Naive thymus-derived CD4-positive, alpha-beta T cell (primary cell): Measurements from ENCODE around the gene FN3KRP. TPM values are rescaled to one million over a fixed set of nuclear protein-coding genes. Genes with fewer than 3 reads are reported as not detected.
"Not testable (repeated sequence)": the region's sequence is repeated elsewhere in the genome, so short reads cannot be mapped to it uniquely, and the experiment has no call there.

Experiments used
- ATAC-seq: fragments of 150-1000 bp; cut with Tn5 transposase; 2 replicates; pipeline ENCODE4 v1.10.0; 2021; ENCODE audit warnings: mild to moderate bottlenecking, moderate library complexity
- CTCF ChIA-PET: fragments of 350-600 bp; sonication (Branson Sonifier 250); formaldehyde crosslinking; loops from one replicate; lab custom pipeline; 2021; ENCODE audit warnings: antibody characterized with exemption; lab: Charles Lee
- POLR2A ChIA-PET: fragments of 350-600 bp; sonication (Branson Sonifier 250); formaldehyde crosslinking; loops from one replicate; lab custom pipeline; 2021; ENCODE audit warnings: antibody characterized with exemption, inconsistent platforms; lab: Charles Lee
- DNase-seq, 9 donors: peaks; one replicate each; pipeline versions ENCODE4 v3.0.0 to v3.0.0-alpha.2; 2020 to 2022; ENCODE audit warnings: mixed read lengths in 1 of 9
- H3K27ac ChIP-seq: one replicate; pipeline ENCODE4 v1.7.0; 2013; ENCODE audit warnings: mild to moderate bottlenecking, low read depth, low read length, moderate library complexity
- H3K27me3 ChIP-seq, 2 donors: one replicate each; pipeline ENCODE4 v1.7.0; 2013; ENCODE audit warnings: low read length in 2 of 2, mild to moderate bottlenecking in 2 of 2, moderate library complexity in 2 of 2; ENCODE audit not compliant: control insufficient read depth in 2 of 2, insufficient read depth in 2 of 2
- H3K36me3 ChIP-seq, 3 experiments: 1 replicate in 2 of 3; 2 replicates in 1 of 3; pipeline ENCODE4 v1.7.0; 2013; ENCODE audit warnings: low read length in 3 of 3, mild to moderate bottlenecking in 3 of 3, moderate library complexity in 1 of 3; ENCODE audit not compliant: insufficient read depth in 3 of 3, control insufficient read depth in 2 of 3
- H3K4me1 ChIP-seq, 2 donors: one replicate each; pipeline ENCODE4 v1.7.0; 2013; ENCODE audit warnings: low read length in 2 of 2, mild to moderate bottlenecking in 2 of 2, moderate library complexity in 1 of 2; ENCODE audit not compliant: control insufficient read depth in 2 of 2, insufficient read depth in 2 of 2
- H3K4me3 ChIP-seq: 2 replicates; pipeline ENCODE4 v1.7.0; 2013; ENCODE audit warnings: mild to moderate bottlenecking, low read length
- H3K9me3 ChIP-seq, 3 experiments: 1 replicate in 2 of 3; 2 replicates in 1 of 3; pipeline ENCODE4 v1.7.0; 2013; ENCODE audit warnings: low read length in 3 of 3; ENCODE audit not compliant: control insufficient read depth in 2 of 3
- H3K27ac Mint-ChIP-seq, 9 donors: one replicate each; pipeline ENCODE4 v1.8.0; 2020 to 2022; ENCODE audit warnings: mixed read lengths in 9 of 9, mild to moderate bottlenecking in 8 of 9, moderate library complexity in 5 of 9, inconsistent platforms in 2 of 9
- H3K27me3 Mint-ChIP-seq, 5 donors: one replicate each; pipeline ENCODE4 v1.8.0; 2021 to 2022; ENCODE audit warnings: mixed read lengths in 5 of 5, mild to moderate bottlenecking in 1 of 5
- H3K36me3 Mint-ChIP-seq, 5 donors: one replicate each; pipeline ENCODE4 v1.8.0; 2020 to 2022; ENCODE audit warnings: mixed read lengths in 5 of 5, mild to moderate bottlenecking in 3 of 5, inconsistent platforms in 1 of 5
- H3K4me1 Mint-ChIP-seq, 7 donors: one replicate each; pipeline ENCODE4 v1.8.0; 2020 to 2022; ENCODE audit warnings: mixed read lengths in 7 of 7, mild to moderate bottlenecking in 3 of 7, inconsistent platforms in 1 of 7
- H3K4me3 Mint-ChIP-seq, 10 donors: one replicate each; pipeline ENCODE4 v1.8.0; 2020 to 2022; ENCODE audit warnings: mild to moderate bottlenecking in 10 of 10, mixed read lengths in 10 of 10, moderate library complexity in 6 of 10, inconsistent platforms in 2 of 10
- H3K9me3 Mint-ChIP-seq, 11 donors: one replicate each; pipeline ENCODE4 v1.8.0; 2020 to 2022; ENCODE audit warnings: mixed read lengths in 11 of 11, mild to moderate bottlenecking in 4 of 11, inconsistent platforms in 1 of 11, moderate library complexity in 1 of 11
- intact Hi-C, 2 donors: fragments of 100-400 bp; cut with micrococcal nuclease; formaldehyde crosslinking; loops; one replicate each; pipeline ENCODE4 v1.15.1; 2023
- polyA plus RNA-seq, 2 donors: library from polyadenylated mRNA; unstranded; fragments of 300-500 nt; fragmentation: Illumina TruSeq; gene quantifications; one replicate each; pipeline ENCODE4 v1.2.3, GENCODE V29; 2021
- total RNA-seq, 6 experiments: library from RNA in 5 of 6; stranded (reverse) in 5 of 6; gene quantifications; 1 replicate in 5 of 6; 2 replicates in 1 of 6; pipeline ENCODE4 v1.2.3 and lab custom pipeline; 2021 to 2026

Gene FN3KRP
- total and polyA plus RNA-seq, 7 experiments from 2014 or later = 29.9 to 38.7 (median 33.4) TPM

GRCh38 chr17:82740906-82741759, 24.6 kb downstream of the FN3KRP start:
- no peaks in the 10 kb centered on the region for H3K27me3 Mint-ChIP-seq
- DNase-seq = no peak
- no peak for ATAC-seq
- peaks cover 5 to 31% (median 9%) of the 10 kb centered on the region in 11 donors for H3K9me3 Mint-ChIP-seq
- peaks cover 11 to 37% (median 32%) of the 10 kb centered on the region in 5 donors for H3K36me3 Mint-ChIP-seq
- Histone ChIP-seq H3K27me3 (no peaks in the 10 kb centered on the region), H3K27ac (no peak overlapping the region), H3K4me3 (no peak overlapping the region), H3K4me1 (no peaks in the 10 kb centered on the region), H3K9me3 (peaks cover 0 to 12% (median 0%) of the 10 kb centered on the region in 3 experiments), H3K36me3 (peaks cover 0 to 17% (median 0%) of the 10 kb centered on the region in 3 experiments)
- ChIA-PET POLR2A (interaction anchor here (1.2 kb wide), 1 partner anchor 24 kb away, joined by 3 read pairs; the partner anchor contains the start of gene FN3KRP), CTCF (no interaction called here)
- H3K4me3 Mint-ChIP-seq = no peak overlapping the region
- peaks cover 0 to 4% (median 2%) of the 10 kb centered on the region in 7 donors for H3K4me1 Mint-ChIP-seq
- intact Hi-C loops = no loop called here
- H3K27ac Mint-ChIP-seq = peak overlapping the region in 1 of 9 donors; percentile 38

- Histone ChIP-seq H3K9me3 (peaks cover 0 to 12% (median 0%) of the 10 kb centered on the region in 3 experiments), H3K27me3 (no peaks in the 10 kb centered on the region), H3K4me3 (no peak overlapping the region), H3K27ac (no peak overlapping the region), H3K36me3 (peaks cover 0 to 17% (median 0%) of the 10 kb centered on the region in 3 experiments), H3K4me1 (no peaks in the 10 kb centered on the region)
- ChIA-PET CTCF (no interaction called here), POLR2A (no interaction called here)
- H3K4me3 Mint-ChIP-seq = no peak overlapping the region
- no peaks in the 10 kb centered on the region for H3K27me3 Mint-ChIP-seq
- H3K27ac Mint-ChIP-seq = no peak overlapping the region
- DNase-seq = no peak
- peaks cover 7 to 47% (median 14%) of the 10 kb centered on the region in 11 donors for H3K9me3 Mint-ChIP-seq
- ATAC-seq = no peak
- H3K4me1 Mint-ChIP-seq = no peaks in the 10 kb centered on the region
- peaks cover 11 to 34% (median 30%) of the 10 kb centered on the region in 5 donors for H3K36me3 Mint-ChIP-seq
- intact Hi-C loops = no loop called here
These were observed 27.1 kb downstream of the FN3KRP start for GRCh38 chr17:82743344-82744219.

GRCh38 chr17:82744736-82745135, 28.2 kb downstream of the FN3KRP start:
- H3K27me3 ChIP-seq, H3K4me1 Mint-ChIP-seq, intact Hi-C loops, ATAC-seq, DNase-seq, CTCF ChIA-PET, H3K27ac ChIP-seq, H3K4me3 ChIP-seq, H3K27me3 Mint-ChIP-seq, POLR2A ChIA-PET, H3K27ac Mint-ChIP-seq, H3K4me1 ChIP-seq, H3K4me3 Mint-ChIP-seq: not testable (repeated sequence)
- Mint-ChIP-seq H3K36me3 (peaks cover 11 to 32% (median 28%) of the 10 kb centered on the region in 5 donors), H3K9me3 (peaks cover 7 to 49% (median 14%) of the 10 kb centered on the region in 11 donors)
- Histone ChIP-seq H3K9me3 (peaks cover 0 to 12% (median 0%) of the 10 kb centered on the region in 3 experiments), H3K36me3 (peaks cover 0 to 17% (median 0%) of the 10 kb centered on the region in 3 experiments)

- intact Hi-C loops = no loop called here
- H3K27ac Mint-ChIP-seq = no peak overlapping the region
- Histone ChIP-seq H3K4me1 (no peaks in the 10 kb centered on the region), H3K36me3 (peaks cover 0 to 12% (median 0%) of the 10 kb centered on the region in 3 experiments), H3K27me3 (no peaks in the 10 kb centered on the region), H3K9me3 (peaks cover 0 to 8% (median 0%) of the 10 kb centered on the region in 3 experiments), H3K27ac (no peak overlapping the region), H3K4me3 (no peak overlapping the region)
- H3K27me3 Mint-ChIP-seq = no peaks in the 10 kb centered on the region
- ATAC-seq (no peak), DNase-seq (no peak)
- POLR2A ChIA-PET = no interaction called here
- CTCF ChIA-PET = no interaction called here
- peaks cover 7 to 43% (median 12%) of the 10 kb centered on the region in 11 donors for H3K9me3 Mint-ChIP-seq
- H3K4me1 Mint-ChIP-seq = no peaks in the 10 kb centered on the region
- peaks cover 11 to 25% (median 20%) of the 10 kb centered on the region in 5 donors for H3K36me3 Mint-ChIP-seq
- no peak overlapping the region for H3K4me3 Mint-ChIP-seq
These were observed 29.0 kb downstream of the FN3KRP start for GRCh38 chr17:82745524-82745923.

GRCh38 chr17:82748756-82749155, 32.2 kb downstream of the FN3KRP start:
- DNase-seq = no peak
- ChIA-PET CTCF (interaction anchor here (0.5 to 0.7 kb wide), 2 partner anchors 20 to 793 kb away, joined by 3 read pairs; no protein-coding TSS in a partner anchor), POLR2A (no interaction called here)
- Histone ChIP-seq H3K27ac (no peak overlapping the region), H3K4me3 (no peak overlapping the region), H3K36me3 (no peaks in the 10 kb centered on the region), H3K9me3 (no peaks in the 10 kb centered on the region), H3K27me3 (no peaks in the 10 kb centered on the region), H3K4me1 (peaks cover 7 to 8% of the 10 kb centered on the region in 2 donors)
- Mint-ChIP-seq H3K4me3 (no peak overlapping the region), H3K4me1 (peaks cover 0 to 14% (median 11%) of the 10 kb centered on the region in 7 donors), H3K27ac (peak overlapping the region in 1 of 9 donors; percentile 43), H3K9me3 (peaks cover 0 to 28% (median 4%) of the 10 kb centered on the region in 11 donors), H3K36me3 (peaks cover 0 to 3% (median 0%) of the 10 kb centered on the region in 5 donors), H3K27me3 (no peaks in the 10 kb centered on the region)
- intact Hi-C loops = no loop called here
- ATAC-seq = no peak

- Mint-ChIP-seq H3K4me3 (peak overlapping the region; percentile 52 to 82 (median 65)), H3K27ac (peak overlapping the region in 4 of 9 donors; percentile 45 to 78 (median 60)), H3K9me3 (peaks cover 0 to 26% (median 4%) of the 10 kb centered on the region in 11 donors), H3K4me1 (peaks cover 13 to 30% (median 23%) of the 10 kb centered on the region in 7 donors), H3K27me3 (no peaks in the 10 kb centered on the region), H3K36me3 (peaks cover 0 to 2% (median 0%) of the 10 kb centered on the region in 5 donors)
- ATAC-seq (no peak), DNase-seq (peak in 1 of 9 donors; percentile 26)
- Histone ChIP-seq H3K27ac (no peak overlapping the region), H3K4me3 (no peak overlapping the region), H3K4me1 (peaks cover 7 to 8% of the 10 kb centered on the region in 2 donors), H3K9me3 (no peaks in the 10 kb centered on the region), H3K27me3 (no peaks in the 10 kb centered on the region), H3K36me3 (no peaks in the 10 kb centered on the region)
- POLR2A ChIA-PET = no interaction called here
- CTCF ChIA-PET = no interaction called here
- intact Hi-C loops = loop anchor here in 1 of 2 donors (5.0 kb wide), 1 partner anchor 293 kb away; the partner anchor contains the start of gene NARF
These were observed 33.9 kb downstream of the FN3KRP start for GRCh38 chr17:82750241-82750908.
